Gastroesophageal sphincter (tissue), 4 donors: ENCODE results near the gene KCNH1. TPM values are rescaled to one million over a fixed set of nuclear protein-coding genes. Genes with fewer than 3 reads are reported as not detected.
"Not testable (repeated sequence)": the region's sequence is repeated elsewhere in the genome, so short reads cannot be mapped to it uniquely, and the experiment has no call there.

Experiments used
- ATAC-seq: fragments of 150-250 bp; one replicate; pipeline ENCODE4 v1.9.1; 2016; ENCODE audit warnings: mild to moderate bottlenecking, moderate library complexity
- H3K27ac ChIP-seq, 4 donors: fragments of 200-600 bp; sonication (generic) in 3 of 4; 1 replicate in 3 of 4; 2 replicates in 1 of 4; pipeline ENCODE4 v1.5.1; 2016 to 2019
- H3K27me3 ChIP-seq: fragments of 200-600 bp; sonication (generic); one replicate; pipeline ENCODE4 v1.5.1; 2019
- H3K36me3 ChIP-seq, 2 donors: fragments of 200-600 bp; sonication (generic); one replicate each; pipeline ENCODE4 v1.5.1; 2019; ENCODE audit warnings: control low read depth in 1 of 2
- H3K4me1 ChIP-seq, 3 donors: fragments of 200-600 bp; sonication (generic); 1 replicate in 2 of 3; 2 replicates in 1 of 3; pipeline ENCODE4 v1.5.1; 2016 to 2019; ENCODE audit warnings: control low read depth in 2 of 3
- H3K4me3 ChIP-seq, 2 donors: fragments of 200-600 bp; sonication (generic); one replicate each; pipeline ENCODE4 v1.5.1; 2019; ENCODE audit warnings: mild to moderate bottlenecking in 1 of 2, moderate library complexity in 1 of 2
- H3K9me3 ChIP-seq, 3 donors: fragments of 200-600 bp; sonication (generic); one replicate each; pipeline ENCODE4 v1.5.1; 2017 to 2019; ENCODE audit warnings: control low read depth in 2 of 3
- EP300 ChIP-seq: sonication (generic); formaldehyde crosslinking; IDR thresholded peaks from one replicate; pipeline ENCODE4 v1.6.1; 2017; ENCODE audit warnings: antibody characterized with exemption, mild to moderate bottlenecking
- POLR2A ChIP-seq, 2 donors: fragments of 450-650 bp; IDR thresholded peaks; one replicate each; pipeline ENCODE4 v1.6.1; 2017; ENCODE audit warnings: antibody characterized with exemption in 2 of 2, mild to moderate bottlenecking in 2 of 2, moderate library complexity in 1 of 2
- POLR2AphosphoS5 ChIP-seq: sonication (generic); formaldehyde crosslinking; IDR thresholded peaks from one replicate; pipeline ENCODE4 v1.6.1; 2017; ENCODE audit warnings: antibody characterized with exemption
- WGBS, 2 donors: methylation state at CpG; one replicate each; pipeline ENCODE4 v1.1.5; 2018; ENCODE audit warnings: low coverage in 1 of 2; 5-methylcytosine and 5-hydroxymethylcytosine counted together
- total RNA-seq, 4 donors: library from RNA; depleted of rRNA; stranded (reverse); fragments of >200 nt; gene quantifications; one replicate each; pipeline ENCODE4 v1.1.0, GENCODE V29; 2016
- TF ChIP-seq, protein P1 (sequence below), 4 experiments: fragments of 200-600 bp in 2 of 4; fragments of 450-650 bp in 2 of 4; sonication (generic) in 1 of 4; IDR thresholded peaks; one replicate each; pipeline ENCODE4 v1.5.1; 2017 to 2019; ENCODE audit warnings: antibody characterized with exemption in 4 of 4, mild to moderate bottlenecking in 2 of 4, moderate library complexity in 2 of 4

The KCNH1 gene
- total RNA-seq, 4 donors from 2014 or later: 0.15 to 2.3 (median 1.2) TPM

DNA sequence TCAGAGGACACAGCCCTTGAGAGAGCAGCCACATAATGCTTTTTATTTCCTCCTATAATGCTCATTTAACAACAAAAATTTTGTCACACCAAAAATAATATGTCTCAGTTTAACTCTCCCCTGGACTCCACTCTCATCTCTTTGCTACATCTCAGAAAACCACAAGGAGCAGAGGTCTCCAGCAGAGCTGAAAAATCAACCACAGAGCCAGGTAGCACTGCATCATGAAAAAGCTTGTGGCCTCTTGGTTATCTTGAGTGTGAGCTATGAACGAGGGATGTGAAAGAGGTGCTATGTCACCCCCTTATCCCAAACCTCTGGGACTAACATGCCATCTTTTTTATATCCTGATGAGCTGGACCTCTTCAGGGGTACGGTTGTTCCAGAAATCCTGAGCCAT, 44.4 kb downstream of the KCNH1 start:
- TF ChIP-seq EP300: no peak
- TF ChIP-seq, protein P1, sequence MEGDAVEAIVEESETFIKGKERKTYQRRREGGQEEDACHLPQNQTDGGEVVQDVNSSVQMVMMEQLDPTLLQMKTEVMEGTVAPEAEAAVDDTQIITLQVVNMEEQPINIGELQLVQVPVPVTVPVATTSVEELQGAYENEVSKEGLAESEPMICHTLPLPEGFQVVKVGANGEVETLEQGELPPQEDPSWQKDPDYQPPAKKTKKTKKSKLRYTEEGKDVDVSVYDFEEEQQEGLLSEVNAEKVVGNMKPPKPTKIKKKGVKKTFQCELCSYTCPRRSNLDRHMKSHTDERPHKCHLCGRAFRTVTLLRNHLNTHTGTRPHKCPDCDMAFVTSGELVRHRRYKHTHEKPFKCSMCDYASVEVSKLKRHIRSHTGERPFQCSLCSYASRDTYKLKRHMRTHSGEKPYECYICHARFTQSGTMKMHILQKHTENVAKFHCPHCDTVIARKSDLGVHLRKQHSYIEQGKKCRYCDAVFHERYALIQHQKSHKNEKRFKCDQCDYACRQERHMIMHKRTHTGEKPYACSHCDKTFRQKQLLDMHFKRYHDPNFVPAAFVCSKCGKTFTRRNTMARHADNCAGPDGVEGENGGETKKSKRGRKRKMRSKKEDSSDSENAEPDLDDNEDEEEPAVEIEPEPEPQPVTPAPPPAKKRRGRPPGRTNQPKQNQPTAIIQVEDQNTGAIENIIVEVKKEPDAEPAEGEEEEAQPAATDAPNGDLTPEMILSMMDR (IDR thresholded peaks at IDR 0.05): no peak
- TF ChIP-seq POLR2AphosphoS5: no peak
- no peak for TF ChIP-seq POLR2A (IDR thresholded peaks at IDR 0.05)
- H3K27me3 ChIP-seq: peaks cover 3% of the 10 kb centered on the region
- H3K9me3 ChIP-seq: no peaks in the 10 kb centered on the region
- ATAC-seq: no peak
- no peak overlapping the region for H3K27ac ChIP-seq
- no peak overlapping the region for H3K4me3 ChIP-seq
- 62 to 80% methylated on average over 1 to 2 of the region's 2 CpGs for WGBS, 2 donors
- H3K4me1 ChIP-seq: no peaks in the 10 kb centered on the region
- H3K36me3 ChIP-seq: no peaks in the 10 kb centered on the region

DNA sequence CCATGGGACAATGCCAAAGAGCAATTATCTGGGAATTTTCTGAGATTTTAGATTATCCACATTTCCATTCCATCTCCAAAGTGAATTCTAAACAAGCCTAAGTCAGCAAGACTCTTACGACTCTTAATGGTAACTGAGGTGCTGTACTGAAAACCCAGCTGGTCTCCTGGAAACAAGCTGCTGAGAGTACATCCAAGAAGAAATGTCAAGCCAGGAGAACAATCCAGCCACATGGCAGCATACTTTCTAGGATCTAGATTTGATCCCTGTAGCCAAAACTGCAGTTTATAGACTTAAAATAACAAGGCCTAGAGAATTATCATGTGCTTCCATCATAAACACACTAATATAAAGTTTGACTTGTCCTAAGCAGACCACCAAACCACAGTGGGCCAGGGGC, 45.8 kb downstream of the KCNH1 start:
- H3K27me3 ChIP-seq: peaks cover 3% of the 10 kb centered on the region
- 64 to 80% methylated on average over 1 of the region's 1 CpG for whole genome bisulfite sequencing, 2 donors
- ATAC-seq: no peak
- H3K27ac ChIP-seq: no peak overlapping the region
- H3K9me3 ChIP-seq: no peaks in the 10 kb centered on the region
- no peak for TF ChIP-seq POLR2AphosphoS5
- TF ChIP-seq, protein P1 (IDR thresholded peaks at IDR 0.05): no peak
- TF ChIP-seq POLR2A (IDR thresholded peaks at IDR 0.05): no peak
- H3K4me3 ChIP-seq: no peak overlapping the region
- no peaks in the 10 kb centered on the region for H3K4me1 ChIP-seq
- H3K36me3 ChIP-seq: no peaks in the 10 kb centered on the region

- no peaks in the 10 kb centered on the region for H3K36me3 ChIP-seq
- ATAC-seq: no peak
- no peak overlapping the region for H3K27ac ChIP-seq
- TF ChIP-seq POLR2AphosphoS5 (no peak), POLR2A (IDR thresholded peaks at IDR 0.05) (no peak), EP300 (no peak)
- TF ChIP-seq, protein P1 (IDR thresholded peaks at IDR 0.05): no peak
- H3K9me3 ChIP-seq: no peaks in the 10 kb centered on the region
- H3K27me3 ChIP-seq: no peaks in the 10 kb centered on the region
- 65 to 80% methylated on average over 2 to 3 of the region's 5 CpGs for whole genome bisulfite sequencing, 2 donors
- H3K4me3 ChIP-seq: no peak overlapping the region
- no peaks in the 10 kb centered on the region for H3K4me1 ChIP-seq
Measured at GRCh38 chr1:211082824-211083223, 51.1 kb downstream of the KCNH1 start.

- H3K4me3 ChIP-seq, H3K27ac ChIP-seq, H3K36me3 ChIP-seq, ATAC-seq, H3K4me1 ChIP-seq, H3K9me3 ChIP-seq, H3K27me3 ChIP-seq: not testable (repeated sequence)
- WGBS, 2 donors: 81 to 83% methylated on average over 5 of the region's 5 CpGs
Measured at GRCh38 chr1:211081447-211081846, 52.5 kb downstream of the KCNH1 start.

- Histone ChIP-seq H3K27me3 (no peaks in the 10 kb centered on the region), H3K9me3 (no peaks in the 10 kb centered on the region), H3K4me3 (no peak overlapping the region), H3K4me1 (no peaks in the 10 kb centered on the region), H3K36me3 (no peaks in the 10 kb centered on the region), H3K27ac (no peak overlapping the region)
- WGBS, 2 donors: 50 to 60% methylated on average over 1 to 3 of the region's 3 CpGs
- TF ChIP-seq, protein P1 (IDR thresholded peaks at IDR 0.05): no peak
- no peak for ATAC-seq
Measured at GRCh38 chr1:211068976-211069375, 65.0 kb downstream of the KCNH1 start.
